ENCODE data around the gene NHP2. TPM values are rescaled to one million over a fixed set of nuclear protein-coding genes. Genes with fewer than 3 reads are reported as not detected.

NHP2 gene
- total RNA-seq, 1 donor from 2014 or later: 132 TPM

GRCh38 chr5:178176791-178177190 lies 23.1 kb upstream of the NHP2 start:
- no peak for DNase-seq (ENCODE audit: low read depth in 2 of 2)

GRCh38 chr5:178174456-178174855 lies 20.8 kb upstream of the NHP2 start:
- DNase-seq (ENCODE audit: low read depth in 2 of 2): no peak

GRCh38 chr5:178170455-178170854 lies 16.8 kb upstream of the NHP2 start:
- no peak for DNase-seq (ENCODE audit: low read depth in 2 of 2)

- no peak for DNase-seq (ENCODE audit: low read depth in 2 of 2)
Observed at GRCh38 chr5:178165581-178165980, 11.9 kb upstream of the NHP2 start.

- peak; percentile 47 to 71 for DNase-seq (ENCODE audit: low read depth in 2 of 2)
Observed at GRCh38 chr5:178163772-178164735, 10.4 kb upstream of the NHP2 start.

- DNase-seq (ENCODE audit: low read depth in 2 of 2): no peak
Observed at GRCh38 chr5:178162481-178162880, 8.8 kb upstream of the NHP2 start.

GRCh38 chr5:178160176-178160575 lies 6.5 kb upstream of the NHP2 start:
- no peak for DNase-seq (ENCODE audit: low read depth in 2 of 2)

- no peak for DNase-seq (ENCODE audit: low read depth in 2 of 2)
Observed at GRCh38 chr5:178155065-178155464, 1.4 kb upstream of the NHP2 start.

GRCh38 chr5:178152491-178153444 lies 917 bp downstream of the NHP2 start:
- DNase-seq (ENCODE audit: low read depth in 2 of 2): no peak

- no peak for DNase-seq (ENCODE audit: low read depth in 2 of 2)
Observed at GRCh38 chr5:178150977-178151734, 2.5 kb downstream of the NHP2 start.

- no peak for DNase-seq (ENCODE audit: low read depth in 2 of 2)
Observed at GRCh38 chr5:178149199-178149932, 4.3 kb downstream of the NHP2 start.

GRCh38 chr5:178147406-178147805 lies 6.3 kb downstream of the NHP2 start:
- DNase-seq (ENCODE audit: low read depth in 2 of 2): no peak

- peak; percentile 53 to 68 for DNase-seq (ENCODE audit: low read depth in 2 of 2)
Observed at GRCh38 chr5:178145965-178146820, 7.5 kb downstream of the NHP2 start.

GRCh38 chr5:178143901-178144300 lies 9.8 kb downstream of the NHP2 start:
- DNase-seq (ENCODE audit: low read depth in 2 of 2): no peak

GRCh38 chr5:178143246-178143645 lies 10.4 kb downstream of the NHP2 start:
- no peak for DNase-seq (ENCODE audit: low read depth in 2 of 2)

GRCh38 chr5:178142642-178143041 lies 11.0 kb downstream of the NHP2 start:
- no peak for DNase-seq (ENCODE audit: low read depth in 2 of 2)

- no peak for DNase-seq (ENCODE audit: low read depth in 2 of 2)
Observed at GRCh38 chr5:178141550-178141949, 12.1 kb downstream of the NHP2 start.

GRCh38 chr5:178137991-178138390 lies 15.7 kb downstream of the NHP2 start:
- DNase-seq (ENCODE audit: low read depth in 2 of 2): no peak

GRCh38 chr5:178136990-178137389 lies 16.7 kb downstream of the NHP2 start:
- DNase-seq (ENCODE audit: low read depth in 2 of 2): no peak
